Measurements from ENCODE around the gene MCF2L.

Gene MCF2L

GRCh38 chr13:112965573-112966115 lies 3.4 kb upstream of the MCF2L start:
- no peak for DNase-seq (ENCODE audit: low read depth)

DNA sequence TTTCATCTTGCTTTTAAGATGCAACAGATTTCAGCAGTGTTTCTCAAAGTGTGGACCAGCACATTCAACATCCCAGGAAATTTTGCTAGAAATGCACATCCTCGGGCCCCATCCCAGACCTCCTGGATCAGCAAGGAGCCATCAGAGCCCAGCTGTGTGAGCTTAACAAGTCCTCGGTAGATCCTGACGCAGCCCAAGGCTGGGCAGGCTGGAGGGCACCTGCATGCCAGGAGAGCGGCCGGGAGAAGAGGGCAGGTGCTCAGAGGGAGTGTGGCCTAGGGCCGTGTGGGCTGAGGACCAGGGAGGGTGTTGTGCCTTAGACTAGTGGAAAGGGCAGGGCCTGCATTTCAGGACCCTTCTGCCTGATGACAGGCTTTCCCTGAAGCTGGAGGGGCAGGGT lies 2.2 kb upstream of the MCF2L start:
- DNase-seq (ENCODE audit: low read depth): no peak

- DNase-seq (ENCODE audit: low read depth): no peak
Measured at GRCh38 chr13:112967686-112968379, 1.2 kb upstream of the MCF2L start.

DNA sequence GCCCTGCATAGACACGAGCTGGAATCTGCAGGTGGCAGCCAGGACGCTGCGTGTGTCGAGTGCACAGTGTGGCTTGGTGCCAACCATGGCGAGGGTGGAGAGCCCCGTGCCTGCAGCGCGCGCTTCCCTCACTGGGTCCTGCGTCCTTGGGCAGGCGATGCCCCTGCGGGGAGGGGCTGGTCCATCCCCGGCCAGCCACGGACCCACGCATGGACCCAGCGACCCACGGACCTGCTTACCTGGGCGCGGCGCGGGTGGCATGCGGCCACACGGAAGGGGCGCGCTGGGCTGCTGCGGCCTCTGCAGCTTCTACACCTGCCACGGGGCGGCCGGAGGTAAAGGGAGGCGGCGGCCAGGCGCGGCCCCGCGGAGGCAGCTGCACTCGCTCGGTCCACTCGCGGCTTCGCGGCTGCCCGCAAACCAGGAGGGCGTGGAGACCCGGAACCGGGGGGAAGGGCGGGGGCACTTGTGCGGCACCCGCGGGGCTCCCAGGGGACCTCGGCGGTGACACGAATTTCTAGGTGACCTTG lies 569 bp upstream of the MCF2L start:
- DNase-seq (ENCODE audit: low read depth): no peak

DNA sequence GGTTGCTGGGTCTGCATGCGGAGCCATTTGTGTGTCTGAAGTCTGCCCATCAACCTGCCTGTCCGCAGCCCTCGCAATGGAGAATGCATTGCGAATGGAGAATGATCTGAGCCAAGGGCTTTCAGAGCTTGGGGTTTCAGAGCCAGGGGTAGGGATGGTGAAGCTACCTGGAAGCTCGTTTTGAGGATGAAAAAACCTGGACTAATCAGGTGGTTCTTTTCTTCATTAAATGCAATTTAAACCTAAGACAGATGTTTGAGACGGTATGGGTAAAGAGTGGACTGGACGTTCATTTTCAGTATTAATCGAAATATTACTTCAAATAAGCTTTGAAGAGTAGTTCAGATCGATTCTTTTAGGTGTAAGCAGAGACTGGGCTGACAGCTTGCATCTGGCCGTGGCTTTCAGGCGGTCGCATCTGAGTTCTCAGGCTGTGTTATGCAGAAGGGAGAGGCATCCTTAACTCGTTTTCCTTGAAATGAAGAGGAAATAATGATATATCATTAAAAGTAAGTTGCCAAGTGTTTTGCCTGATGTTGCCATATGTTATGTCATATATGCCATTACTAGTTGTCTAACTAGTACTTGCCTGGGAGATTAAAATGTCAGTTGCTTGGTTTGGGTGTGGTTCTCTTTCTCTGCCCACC lies 801 bp downstream of the MCF2L start:
- DNase-seq (ENCODE audit: low read depth): no peak

- no peak for DNase-seq (ENCODE audit: low read depth)
Measured at GRCh38 chr13:112970552-112971287, 1.7 kb downstream of the MCF2L start.

- DNase-seq (ENCODE audit: low read depth): no peak
Measured at GRCh38 chr13:112971288-112971643, 2.3 kb downstream of the MCF2L start.

GRCh38 chr13:112972258-112972657 lies 3.2 kb downstream of the MCF2L start:
- DNase-seq (ENCODE audit: low read depth): no peak

DNA sequence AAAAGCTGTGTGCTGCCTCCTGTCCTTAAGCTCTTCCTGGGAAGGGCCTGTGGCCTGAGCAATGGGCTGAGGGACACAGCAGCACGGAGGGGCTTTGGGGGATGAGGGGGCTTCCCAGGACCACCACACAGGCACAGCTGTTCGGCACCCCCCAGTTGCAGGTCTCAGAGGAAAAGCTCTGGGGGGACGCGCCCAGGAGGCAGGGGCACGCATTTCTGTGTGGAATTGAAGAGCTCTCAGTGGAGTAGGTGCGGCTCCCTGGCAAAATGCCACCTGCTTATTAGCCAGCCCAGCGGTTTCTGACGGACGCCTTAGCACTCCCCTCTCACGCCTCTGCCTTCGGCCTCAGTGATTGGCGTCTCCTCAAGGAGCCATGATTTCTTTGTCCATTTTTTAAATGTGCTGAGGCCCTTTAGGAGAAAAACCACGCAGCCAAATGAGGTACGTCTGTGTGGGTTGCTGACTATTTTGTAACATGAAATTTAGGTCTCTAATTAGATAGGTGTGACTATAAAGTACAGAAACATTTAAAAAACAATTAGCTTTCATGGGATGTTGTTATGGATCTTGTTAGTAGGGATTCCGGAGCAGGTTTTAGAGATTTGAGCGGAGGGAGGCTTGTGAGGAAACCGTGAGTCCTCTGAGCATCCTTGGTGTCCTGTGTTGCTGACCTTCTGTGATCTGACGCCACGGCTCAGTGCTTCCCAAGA lies 4.0 kb downstream of the MCF2L start:
- DNase-seq (ENCODE audit: low read depth): no peak

DNA sequence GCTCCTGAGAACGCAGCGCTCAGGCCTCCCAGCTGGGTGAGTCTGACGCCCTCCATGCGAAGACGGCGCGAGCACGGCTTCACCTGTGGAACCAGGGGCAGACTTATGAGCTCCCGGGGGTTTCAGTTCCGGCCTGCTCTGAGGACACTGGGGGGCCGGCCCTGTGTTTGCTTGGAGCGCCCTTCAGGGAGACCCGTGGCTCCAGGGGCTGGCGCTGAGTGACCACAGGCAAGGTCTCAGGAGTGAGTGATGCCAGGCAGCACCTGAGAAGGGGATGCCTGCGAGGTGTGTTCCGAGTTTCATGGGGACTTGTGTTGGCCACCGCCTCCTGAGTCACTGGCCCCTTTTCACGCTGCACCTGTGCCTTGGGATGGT lies 4.5 kb downstream of the MCF2L start:
- DNase-seq (ENCODE audit: low read depth): no peak

DNA sequence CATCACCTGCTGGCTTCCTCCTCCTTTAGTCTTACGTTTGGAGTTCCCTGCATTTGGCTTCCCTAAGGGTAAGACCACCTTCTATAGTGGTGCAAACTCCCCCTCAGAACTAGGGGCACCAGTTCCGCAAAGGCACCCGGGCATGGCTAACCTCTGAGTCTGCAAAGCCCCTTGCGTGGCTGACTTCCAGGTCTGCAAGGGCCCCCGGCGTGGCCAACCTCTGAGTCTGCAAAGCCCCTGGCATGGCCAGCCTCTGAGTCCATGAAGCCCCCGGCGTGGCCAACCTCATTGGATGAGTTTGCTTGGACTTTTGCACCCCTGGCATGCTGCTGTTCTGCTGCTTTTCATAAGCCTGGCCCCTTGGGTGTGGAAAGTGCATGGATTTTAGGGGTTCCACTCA lies 5.1 kb downstream of the MCF2L start:
- no peak for DNase-seq (ENCODE audit: low read depth)

DNA sequence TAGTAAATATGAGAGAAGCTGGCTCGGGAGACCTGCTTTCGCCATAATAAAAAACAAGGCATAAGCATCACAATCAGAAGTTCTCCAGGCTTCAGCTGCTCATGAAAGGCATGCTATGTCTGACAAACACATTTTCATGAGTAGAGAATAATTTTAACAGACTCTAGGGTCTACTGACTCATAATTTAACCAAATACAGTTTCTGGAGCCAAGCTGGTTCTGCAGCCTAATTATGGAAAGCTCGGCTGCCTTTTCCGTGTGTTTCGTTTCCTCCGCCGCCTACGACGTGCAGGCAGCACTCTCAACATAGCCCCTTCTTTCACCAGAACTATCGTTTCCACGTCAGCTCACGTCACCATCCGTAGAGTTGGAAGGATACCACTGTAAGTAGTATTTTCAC lies 5.7 kb downstream of the MCF2L start:
- no peak for DNase-seq (ENCODE audit: low read depth)

GRCh38 chr13:112975401-112975939 lies 6.5 kb downstream of the MCF2L start:
- DNase-seq (ENCODE audit: low read depth): no peak

GRCh38 chr13:112976526-112976925 lies 7.5 kb downstream of the MCF2L start:
- DNase-seq (ENCODE audit: low read depth): no peak

GRCh38 chr13:112977091-112977490 lies 8.1 kb downstream of the MCF2L start:
- DNase-seq (ENCODE audit: low read depth): no peak

- no peak for DNase-seq (ENCODE audit: low read depth)
Measured at GRCh38 chr13:112977525-112977924, 8.5 kb downstream of the MCF2L start.

DNA sequence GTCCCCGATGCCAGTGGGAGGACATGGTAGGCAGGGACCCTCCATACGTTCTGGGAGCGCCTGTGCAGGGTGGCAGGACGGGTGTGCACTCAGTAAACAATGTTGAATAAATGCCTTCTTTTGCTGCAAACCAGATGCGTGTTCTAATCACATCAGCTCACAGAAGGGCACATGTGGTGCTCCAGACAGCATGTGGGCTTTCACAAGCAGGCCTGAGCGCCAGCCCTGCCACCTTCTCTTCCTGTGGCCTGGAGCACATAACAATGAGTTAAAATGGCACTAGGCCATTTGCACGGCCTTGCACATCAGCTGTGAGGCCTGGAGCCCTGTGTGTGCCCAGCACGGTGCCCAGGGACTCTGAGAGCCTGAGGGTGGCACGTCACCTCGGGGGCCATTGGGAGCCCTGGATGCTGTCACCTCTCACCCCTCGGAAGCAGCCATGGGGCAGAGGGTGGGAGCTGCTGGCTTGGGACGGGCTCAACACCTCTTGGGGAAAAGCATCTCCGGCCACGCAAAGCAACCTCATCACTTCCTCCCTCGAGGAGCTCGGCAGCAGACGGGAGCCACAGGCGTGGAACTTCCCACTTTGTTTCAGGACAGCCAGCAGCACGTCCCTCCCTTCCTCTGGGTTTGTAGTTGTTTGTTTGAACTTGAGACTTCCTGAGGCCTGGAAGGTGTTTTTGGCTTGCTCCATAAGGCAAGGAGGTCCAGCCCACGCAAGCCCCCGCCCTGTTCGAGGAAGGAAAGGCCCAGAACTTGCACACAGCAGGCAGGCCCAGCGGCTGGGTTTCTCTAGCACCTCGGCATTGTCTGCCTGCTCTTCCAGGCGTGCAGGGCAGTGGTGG lies 9.8 kb downstream of the MCF2L start:
- DNase-seq (ENCODE audit: low read depth): no peak

DNA sequence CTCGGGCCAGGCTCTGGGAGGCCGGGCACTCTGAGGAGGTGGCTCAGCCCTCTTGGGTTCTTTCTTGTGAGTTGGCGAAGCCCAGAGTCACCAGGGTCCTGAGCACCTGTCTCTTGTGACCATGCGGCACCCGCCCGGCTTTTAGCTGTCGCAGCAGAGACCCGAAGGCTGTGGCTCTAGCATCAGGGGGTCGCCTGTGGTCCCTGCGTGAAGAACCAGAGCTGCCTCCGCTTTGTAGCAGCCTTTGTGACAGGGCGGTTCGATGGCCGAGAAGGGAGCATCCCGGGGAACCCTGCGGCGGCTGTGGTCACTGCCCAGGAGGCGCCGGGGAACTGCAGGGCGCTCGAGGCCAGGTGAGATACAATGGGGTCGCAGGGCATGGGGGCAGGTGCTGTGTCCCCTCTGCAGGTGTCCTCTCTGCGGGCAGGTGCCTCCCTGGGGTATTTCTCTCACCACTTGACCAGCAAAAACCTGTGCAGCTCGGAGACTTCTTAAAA lies 10.4 kb downstream of the MCF2L start:
- no peak for DNase-seq (ENCODE audit: low read depth)

DNA sequence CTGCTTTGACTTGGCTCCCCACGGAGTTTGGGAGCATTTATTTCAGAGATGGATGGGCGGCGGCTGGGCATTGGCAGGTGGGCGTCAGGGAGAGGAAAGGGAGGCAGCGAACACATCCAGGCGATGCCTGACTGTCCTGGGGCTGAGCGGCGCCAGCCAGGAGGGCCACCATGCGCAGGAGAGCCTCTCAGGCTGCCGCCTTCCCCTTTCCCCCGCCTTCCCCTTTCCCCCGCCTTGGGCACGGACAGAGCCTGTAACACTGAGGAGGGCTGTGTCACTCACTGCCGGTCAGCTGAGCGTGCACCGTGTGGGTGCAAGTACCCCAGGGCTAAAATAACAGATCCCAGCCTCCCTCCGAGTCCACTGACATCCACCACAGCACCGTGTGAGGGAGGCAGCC lies 11.4 kb downstream of the MCF2L start:
- no peak for DNase-seq (ENCODE audit: low read depth)

- DNase-seq (ENCODE audit: low read depth): no peak
Measured at GRCh38 chr13:112981451-112981850, 12.4 kb downstream of the MCF2L start.
